Measurements from ENCODE around the gene FKBP5. TPM values are rescaled to one million over a fixed set of nuclear protein-coding genes. Genes with fewer than 3 reads are reported as not detected.

Gene FKBP5
- total RNA-seq, 6 experiments from 2014 or later, result 7.6 to 12.9 (median 11.8) TPM

- TF ChIP-seq CTCF (IDR thresholded peaks at IDR 0.05), result no peak
These were observed 2.3 kb downstream of the FKBP5 start for GRCh38 chr6:35686436-35686835.

GRCh38 chr6:35683267-35683666 lies 5.4 kb downstream of the FKBP5 start:
- H3K36me3 Mint-ChIP-seq (ENCODE audit: low read depth), result no peaks in the 10 kb centered on the region
- H3K4me3 Mint-ChIP-seq, result no peak overlapping the region

More at GRCh38 chr6:35686436-35686835, 2.3 kb downstream of the FKBP5 start:
- no peak for DNase-seq
- H3K36me3 Mint-ChIP-seq (ENCODE audit: low read depth), result no peaks in the 10 kb centered on the region
- 0 out of 2 replicates have a peak, but pooled peaks cover 1% of the 10 kb centered on the region for H3K27me3 Mint-ChIP-seq (ENCODE audit: insufficient read depth)
- no peak overlapping the region for H3K27ac Mint-ChIP-seq
- no peak overlapping the region for H3K4me3 Mint-ChIP-seq
- H3K9me3 Mint-ChIP-seq, result no peaks in the 10 kb centered on the region
- peaks cover 23% of the 10 kb centered on the region for H3K4me1 Mint-ChIP-seq (ENCODE audit: low read depth)

GRCh38 chr6:35681298-35681697 lies 7.4 kb downstream of the FKBP5 start:
- no peaks in the 10 kb centered on the region for H3K36me3 Mint-ChIP-seq (ENCODE audit: low read depth)

More at GRCh38 chr6:35683267-35683666, 5.4 kb downstream of the FKBP5 start:
- TF ChIP-seq CTCF (IDR thresholded peaks at IDR 0.05), result no peak
- Mint-ChIP-seq H3K27me3 (ENCODE audit: insufficient read depth) (no peaks in the 10 kb centered on the region), H3K27ac (no peak overlapping the region), H3K9me3 (no peaks in the 10 kb centered on the region), H3K4me1 (ENCODE audit: low read depth) (peaks cover 33% of the 10 kb centered on the region)
- DNase-seq, result no peak

GRCh38 chr6:35679399-35679798 lies 9.3 kb downstream of the FKBP5 start:
- Mint-ChIP-seq H3K4me1 (ENCODE audit: low read depth) (peaks cover 43% of the 10 kb centered on the region), H3K27me3 (ENCODE audit: insufficient read depth) (no peaks in the 10 kb centered on the region), H3K27ac (peak overlapping the region; percentile 84), H3K36me3 (ENCODE audit: low read depth) (no peaks in the 10 kb centered on the region), H3K4me3 (no peak overlapping the region), H3K9me3 (no peaks in the 10 kb centered on the region)
- TF ChIP-seq CTCF (IDR thresholded peaks at IDR 0.05), result no peak
- no peak for DNase-seq

More at GRCh38 chr6:35681298-35681697, 7.4 kb downstream of the FKBP5 start:
- Mint-ChIP-seq H3K27ac (no peak overlapping the region), H3K4me3 (no peak overlapping the region), H3K27me3 (ENCODE audit: insufficient read depth) (no peaks in the 10 kb centered on the region), H3K4me1 (ENCODE audit: low read depth) (peaks cover 34% of the 10 kb centered on the region), H3K9me3 (no peaks in the 10 kb centered on the region)
- TF ChIP-seq CTCF (IDR thresholded peaks at IDR 0.05), result no peak
- DNase-seq, result no peak

GRCh38 chr6:35678814-35679213 lies 9.9 kb downstream of the FKBP5 start:
- no peak for TF ChIP-seq CTCF (IDR thresholded peaks at IDR 0.05)
- no peak for DNase-seq
- peaks cover 43% of the 10 kb centered on the region for H3K4me1 Mint-ChIP-seq (ENCODE audit: low read depth)
- H3K27ac Mint-ChIP-seq, result peak overlapping the region; percentile 84
- peak overlapping the region; percentile 69 for H3K4me3 Mint-ChIP-seq
- H3K27me3 Mint-ChIP-seq (ENCODE audit: insufficient read depth), result no peaks in the 10 kb centered on the region
- H3K36me3 Mint-ChIP-seq (ENCODE audit: low read depth), result no peaks in the 10 kb centered on the region
- H3K9me3 Mint-ChIP-seq, result no peaks in the 10 kb centered on the region
